ENCODE results near the gene NKD2.
"Not testable (repeated sequence)": the region's sequence is repeated elsewhere in the genome, so short reads cannot be mapped to it uniquely, and the experiment has no call there.

NKD2 gene

GRCh38 chr5:1059884-1060263 lies 51.3 kb downstream of the NKD2 start:
- no peak for FAIRE-seq

- no peak for FAIRE-seq
Observed at GRCh38 chr5:1060535-1060981, 52.0 kb downstream of the NKD2 start.

- FAIRE-seq, result not testable (repeated sequence)
Observed at GRCh38 chr5:1061292-1061691, 52.7 kb downstream of the NKD2 start.

- FAIRE-seq, result no peak
Observed at GRCh38 chr5:1061916-1062315, 53.3 kb downstream of the NKD2 start.

GRCh38 chr5:1062761-1063568 lies 54.4 kb downstream of the NKD2 start:
- no peak for FAIRE-seq

GRCh38 chr5:1063661-1064382 lies 55.2 kb downstream of the NKD2 start:
- no peak for FAIRE-seq

GRCh38 chr5:1064383-1065142 lies 56.0 kb downstream of the NKD2 start:
- FAIRE-seq, result no peak

GRCh38 chr5:1065143-1065750 lies 56.6 kb downstream of the NKD2 start:
- no peak for FAIRE-seq

GRCh38 chr5:1065891-1066650 lies 57.5 kb downstream of the NKD2 start:
- no peak for FAIRE-seq

GRCh38 chr5:1066676-1067075 lies 58.1 kb downstream of the NKD2 start:
- FAIRE-seq, result no peak

- FAIRE-seq, result no peak
Observed at GRCh38 chr5:1067141-1068121, 58.8 kb downstream of the NKD2 start.

GRCh38 chr5:1068204-1068894 lies 59.7 kb downstream of the NKD2 start:
- no peak for FAIRE-seq

GRCh38 chr5:1068895-1069719 lies 60.5 kb downstream of the NKD2 start:
- FAIRE-seq, result no peak

- no peak for FAIRE-seq
Observed at GRCh38 chr5:1069720-1070088, 61.1 kb downstream of the NKD2 start.

GRCh38 chr5:1073239-1074102 lies 64.9 kb downstream of the NKD2 start:
- FAIRE-seq, result no peak

- no peak for FAIRE-seq
Observed at GRCh38 chr5:1074226-1074625, 65.6 kb downstream of the NKD2 start.

GRCh38 chr5:1074816-1075554 lies 66.4 kb downstream of the NKD2 start:
- FAIRE-seq, result no peak

- no peak for FAIRE-seq
Observed at GRCh38 chr5:1075555-1075881, 66.9 kb downstream of the NKD2 start.
